DMS153 treated with DMSO at 0.1 percent for 48 hours (cell line): ENCODE results near the gene RADX.
"Not testable (repeated sequence)": the region's sequence is repeated elsewhere in the genome, so short reads cannot be mapped to it uniquely, and the experiment has no call there.

ENCODE experiments used
- DNase-seq: peaks from one replicate; lab custom pipeline; 2025; ENCODE audit not compliant: unreplicated experiment; lab: John Stamatoyannopoulos, UW

Gene RADX, protein sequence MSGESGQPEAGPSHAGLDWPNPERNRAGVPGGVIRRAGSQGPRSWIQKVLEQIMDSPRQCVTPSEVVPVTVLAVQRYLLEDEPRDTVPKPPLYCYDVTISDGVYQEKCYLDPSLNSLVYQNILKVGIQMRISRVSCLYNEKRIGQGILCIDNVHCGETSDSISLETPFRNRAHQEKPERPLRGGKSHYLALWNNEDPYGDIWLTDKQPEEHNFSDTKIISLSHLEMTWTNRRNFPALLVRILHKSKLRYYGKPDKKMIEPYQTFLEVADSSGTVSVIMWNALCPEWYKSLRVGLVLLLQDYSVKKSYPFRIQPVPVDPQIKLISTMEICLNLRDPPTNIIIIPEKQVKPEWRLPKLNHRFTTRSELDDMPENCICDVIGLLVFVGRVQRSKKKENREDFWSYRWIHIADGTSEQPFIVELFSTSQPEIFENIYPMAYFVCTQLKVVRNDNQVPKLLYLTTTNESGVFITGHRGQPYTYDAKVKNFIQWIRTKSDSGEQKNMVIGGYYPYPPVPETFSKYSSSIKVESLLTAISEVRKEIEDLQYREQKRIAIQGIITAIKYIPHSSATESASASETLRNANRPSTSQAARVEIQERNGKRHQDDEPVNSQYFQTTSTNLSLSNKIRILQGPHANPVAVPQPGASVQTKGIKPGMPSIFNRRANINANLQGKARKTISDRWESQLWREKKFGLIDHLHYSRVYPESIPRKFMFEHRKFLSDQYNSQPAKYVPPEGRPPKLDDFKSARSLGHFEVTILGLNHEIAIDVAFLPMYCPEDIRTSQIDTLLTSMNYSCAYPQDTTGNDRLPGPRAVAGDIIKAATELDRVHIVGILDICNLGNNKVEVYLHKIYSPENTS

DNA sequence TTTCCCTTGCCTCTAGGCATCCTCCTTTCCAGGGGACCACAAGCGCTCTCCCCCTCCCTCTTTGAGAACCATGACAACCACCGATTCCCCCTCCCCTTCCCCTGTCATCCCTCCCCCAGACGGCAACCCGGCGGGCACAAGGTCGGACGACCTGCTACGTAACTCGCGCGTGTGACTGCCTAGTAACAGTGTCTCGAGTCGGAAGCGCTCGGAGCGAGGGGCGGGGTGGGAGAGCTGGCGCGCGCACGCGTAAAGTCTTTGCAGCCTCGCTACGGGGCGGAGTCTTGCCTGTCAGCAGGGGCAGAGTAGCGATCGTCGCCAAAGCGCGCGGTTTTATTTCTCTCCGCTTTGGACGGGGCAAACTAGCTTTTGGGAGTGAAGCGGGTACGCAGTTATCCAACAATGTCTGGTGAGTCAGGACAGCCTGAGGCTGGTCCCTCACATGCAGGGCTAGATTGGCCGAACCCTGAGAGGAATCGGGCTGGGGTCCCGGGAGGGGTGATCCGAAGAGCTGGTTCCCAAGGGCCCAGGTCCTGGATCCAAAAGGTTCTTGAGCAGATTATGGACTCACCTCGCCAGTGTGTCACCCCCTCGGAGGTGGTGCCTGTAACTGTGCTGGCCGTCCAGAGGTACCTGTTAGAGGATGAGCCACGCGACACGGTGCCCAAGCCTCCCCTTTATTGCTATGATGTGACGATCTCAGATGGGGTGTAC lies at the start of gene RADX:
Gene RADX (plus strand): TSS at position 300 of the 714 bp plus-strand sequence. CDS start 103 bp downstream, at position 403.
- DNase-seq: peak; percentile 28

DNA sequence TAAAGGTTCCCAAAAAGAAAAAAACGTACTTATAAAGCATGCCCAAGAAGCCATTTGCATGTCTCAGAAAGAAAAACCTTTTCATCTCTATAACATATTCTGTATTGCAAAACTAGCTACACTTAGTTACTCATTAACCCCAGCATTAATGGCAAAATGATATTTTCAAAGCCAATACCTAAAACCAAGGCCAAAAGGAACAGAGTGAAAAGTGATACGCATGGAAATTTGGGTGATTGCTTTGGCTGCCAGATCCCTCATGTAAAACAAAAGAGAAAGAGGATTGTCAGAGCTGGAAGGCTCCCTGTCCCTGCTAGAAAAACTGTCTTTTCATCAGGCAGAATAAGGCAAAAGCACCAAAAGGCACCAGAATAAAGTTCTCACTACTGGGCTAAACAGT lies 46.8 kb upstream of the RADX start:
- DNase-seq: no peak

DNA sequence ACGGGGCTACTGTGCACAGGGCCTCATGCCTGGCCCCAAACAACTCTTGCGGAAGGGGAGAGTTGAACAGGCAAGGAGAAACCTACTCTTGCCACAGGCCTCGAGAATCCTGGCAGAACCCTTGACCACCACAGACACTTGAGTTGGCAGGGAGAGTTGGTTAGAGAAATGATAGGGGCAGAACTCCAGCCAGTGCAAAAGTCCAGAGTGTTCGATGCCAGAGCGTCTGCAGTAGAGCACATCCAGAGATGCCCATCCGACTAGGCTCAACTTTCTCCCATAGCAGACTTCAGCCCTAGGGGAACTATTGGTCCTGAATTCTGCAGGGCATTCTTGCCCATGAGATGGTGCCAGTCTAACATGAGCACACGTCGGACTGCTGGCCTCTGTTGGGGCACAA lies 45.4 kb upstream of the RADX start:
- DNase-seq: no peak

DNA sequence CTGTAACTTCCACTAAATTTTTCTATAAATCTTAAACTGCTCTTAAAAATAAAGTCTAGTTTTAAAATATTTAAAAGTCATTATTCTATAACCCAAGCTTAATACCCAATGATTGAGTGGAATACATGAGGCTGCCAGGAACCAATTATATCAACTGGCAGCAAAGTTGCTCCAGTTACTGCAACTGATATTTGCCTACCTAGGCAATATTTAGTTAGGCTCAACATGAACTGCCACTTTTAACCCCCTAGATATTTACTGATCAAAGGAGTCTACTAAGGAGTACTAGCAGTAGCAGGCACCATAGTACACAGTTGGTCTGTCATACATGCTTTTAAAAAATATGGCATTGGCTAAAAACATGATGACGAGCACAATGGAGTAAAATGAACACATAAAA lies 29.9 kb upstream of the RADX start:
- DNase-seq: no peak

DNA sequence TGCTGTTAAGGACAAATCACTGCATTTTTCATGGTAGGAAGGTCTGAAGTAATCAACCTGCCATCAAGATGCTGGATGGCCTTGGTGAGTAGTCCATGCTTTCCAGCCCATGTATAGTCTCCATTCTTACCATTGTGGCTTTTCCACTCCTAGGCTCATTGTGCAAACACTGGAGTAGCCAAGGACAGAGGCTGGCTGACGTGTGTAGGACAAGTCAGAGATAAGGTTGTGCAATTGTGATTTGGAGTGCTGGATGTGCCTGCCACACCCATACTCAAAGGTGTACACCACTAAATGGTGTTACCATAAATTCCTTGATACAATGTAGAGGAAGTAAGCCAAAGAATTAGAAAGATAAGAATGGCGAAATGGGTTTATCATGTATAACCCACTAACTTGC lies 26.3 kb upstream of the RADX start:
- no peak for DNase-seq

DNA sequence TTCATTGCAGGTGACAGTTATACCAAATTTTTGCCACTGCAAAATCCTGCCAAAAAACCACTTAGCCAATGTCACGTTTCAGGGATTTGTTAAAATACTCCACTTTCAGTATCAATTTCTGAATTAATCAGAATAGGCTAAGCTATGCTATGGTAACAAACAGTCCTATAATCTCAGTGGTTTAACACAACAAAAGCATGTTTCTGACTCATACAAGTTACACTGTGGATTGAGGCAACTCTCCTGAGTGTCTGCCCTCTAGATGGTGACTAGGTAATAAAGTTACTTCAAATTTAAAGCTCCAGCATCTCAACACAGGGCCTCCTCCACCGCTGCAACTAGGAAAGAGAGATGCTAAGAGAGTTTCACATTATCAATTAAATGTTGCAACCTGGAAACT lies 23.0 kb upstream of the RADX start:
- DNase-seq: no peak

DNA sequence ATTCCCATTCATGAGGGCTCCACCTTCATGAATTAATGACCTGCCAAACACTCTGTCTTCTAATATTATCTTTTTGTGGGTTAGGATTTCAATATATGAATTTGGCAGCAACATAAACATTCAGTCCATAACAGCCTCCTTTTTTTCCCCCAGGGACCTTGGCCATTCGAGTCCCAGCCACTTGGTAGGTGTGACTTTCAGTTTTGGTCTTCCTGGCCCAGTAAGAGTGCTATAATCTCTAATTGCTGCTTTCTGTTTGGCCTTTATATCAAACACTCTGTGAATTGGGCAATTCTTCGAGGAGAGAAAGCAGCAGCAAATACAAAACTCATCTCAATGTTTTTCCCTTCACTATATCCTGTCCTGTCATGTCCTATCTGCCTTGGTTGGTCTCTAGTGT lies 12.4 kb upstream of the RADX start:
- no peak for DNase-seq

DNA sequence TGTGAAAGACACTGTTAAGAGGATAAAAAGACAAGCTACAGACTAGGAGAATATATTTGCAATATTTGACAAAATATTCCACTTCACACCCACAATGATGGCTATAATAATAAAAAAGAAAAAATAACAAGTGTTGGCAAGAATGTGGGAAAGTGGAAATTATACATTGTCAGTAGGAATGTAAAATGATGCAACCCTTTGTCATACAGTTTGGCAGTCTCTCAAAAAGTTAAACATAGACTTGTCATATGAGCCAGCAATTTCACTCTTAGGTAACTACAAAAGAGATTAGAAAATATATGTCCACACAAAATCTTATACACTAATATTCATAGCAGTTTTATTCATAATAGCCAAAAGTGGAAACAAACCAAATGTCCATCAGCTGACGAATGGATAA lies 5.2 kb upstream of the RADX start:
- DNase-seq: no peak

DNA sequence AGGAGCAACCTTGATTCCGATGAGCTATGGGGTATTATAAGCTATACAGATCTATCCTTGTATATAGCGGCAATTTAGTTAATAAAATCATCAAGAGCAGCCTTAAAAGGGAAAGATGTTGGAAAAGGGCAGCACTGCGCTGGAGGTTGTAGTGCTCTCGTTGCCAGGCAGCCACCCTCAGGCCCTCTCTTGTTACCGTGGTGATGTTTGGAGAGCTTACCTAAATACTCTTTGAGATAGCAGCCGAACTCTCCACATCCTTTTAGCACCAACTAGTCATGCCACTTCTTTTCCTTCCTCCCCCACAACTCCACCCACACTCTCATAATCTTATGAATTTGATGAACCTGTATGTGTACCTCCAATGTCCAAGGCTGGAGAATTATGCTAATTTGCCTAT lies 3.8 kb upstream of the RADX start:
- peak; percentile 34 for DNase-seq

DNA sequence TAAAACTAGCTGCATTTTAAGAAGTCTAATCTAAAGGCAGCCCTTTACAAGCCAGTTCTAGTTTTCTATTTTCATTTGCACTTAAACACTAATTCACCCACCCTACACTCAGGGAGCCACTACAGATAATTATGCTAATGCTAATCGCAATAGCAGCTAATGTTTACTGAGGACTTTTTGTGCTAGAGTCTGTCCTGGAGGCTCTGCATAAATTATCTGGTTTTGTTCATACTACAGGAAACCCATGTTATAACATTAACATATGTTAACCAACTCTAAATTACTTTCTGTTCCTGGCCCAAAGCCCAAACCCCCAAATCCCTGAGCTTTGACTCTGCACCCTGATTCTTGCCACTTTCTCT lies 480 bp upstream of the RADX start:
- no peak for DNase-seq

DNA sequence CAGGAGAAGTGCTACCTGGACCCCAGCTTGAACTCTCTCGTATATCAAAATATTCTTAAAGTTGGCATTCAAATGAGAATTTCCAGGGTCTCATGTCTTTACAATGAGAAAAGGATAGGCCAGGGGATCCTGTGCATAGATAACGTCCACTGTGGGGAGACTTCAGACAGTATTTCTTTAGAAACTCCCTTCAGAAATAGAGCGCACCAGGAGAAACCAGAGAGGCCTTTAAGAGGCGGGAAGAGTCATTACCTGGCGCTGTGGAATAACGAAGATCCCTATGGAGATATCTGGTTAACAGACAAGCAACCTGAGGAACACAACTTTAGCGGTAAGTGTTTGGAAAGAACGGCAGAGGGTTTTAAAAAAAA lies 600 bp downstream of the RADX start:
- peak; percentile 14 for DNase-seq

DNA sequence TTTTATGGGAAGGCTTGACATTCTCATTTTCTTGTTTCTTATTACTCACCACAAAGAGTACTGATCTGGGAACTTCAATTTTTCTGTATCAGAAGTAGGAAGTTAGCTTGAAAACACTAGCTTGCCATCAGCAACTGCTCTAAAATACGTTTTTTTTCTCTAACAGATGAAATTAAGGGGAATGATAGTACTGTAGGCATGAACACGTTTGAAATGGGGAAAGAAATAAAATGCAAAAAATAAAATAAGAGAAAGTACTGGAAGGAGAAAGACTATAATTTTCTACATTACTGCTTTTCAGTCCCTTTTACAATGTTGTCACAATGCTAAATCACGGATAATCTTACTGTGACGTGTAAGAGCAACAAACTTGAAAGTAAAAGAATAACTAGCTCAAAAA lies 1.5 kb downstream of the RADX start:
- DNase-seq: no peak

DNA sequence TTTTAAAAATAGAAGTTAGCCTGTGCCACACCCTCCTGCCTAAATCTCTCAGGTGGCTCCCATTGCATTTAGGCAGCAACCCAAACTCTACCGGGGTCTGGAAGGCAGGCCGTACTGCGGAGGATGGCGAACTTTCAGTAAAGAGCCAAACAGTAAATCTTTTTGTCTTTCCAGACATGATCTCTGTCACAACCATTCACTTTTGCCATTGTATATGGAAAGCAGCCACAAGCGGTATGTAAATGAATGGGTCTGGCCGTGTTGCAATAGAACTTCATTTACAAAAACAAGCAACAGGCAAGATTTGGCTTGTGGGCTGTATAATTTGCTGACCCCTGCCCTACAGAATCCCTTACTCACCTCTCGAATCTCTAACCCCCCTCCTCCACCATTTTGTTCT lies 3.3 kb downstream of the RADX start:
- DNase-seq: no peak

DNA sequence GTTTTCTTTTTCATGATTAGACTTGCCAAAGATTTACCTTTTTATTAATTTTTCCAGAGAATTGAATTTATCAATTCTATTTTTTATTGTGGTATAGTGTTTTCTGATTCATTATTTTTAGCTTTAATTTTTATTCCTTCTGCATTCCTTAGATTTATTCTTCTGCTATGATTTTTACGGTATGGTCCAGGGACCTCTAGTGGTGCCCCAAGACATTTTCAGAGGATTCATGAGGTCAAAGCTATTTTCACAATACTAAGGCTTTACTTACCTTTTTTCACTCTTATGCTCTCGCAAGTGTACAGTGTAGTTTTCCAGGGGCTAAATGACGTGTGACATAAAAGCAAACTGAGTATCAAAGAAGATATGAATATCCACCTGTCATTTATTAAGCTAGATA lies 8.0 kb downstream of the RADX start:
- DNase-seq: no peak

DNA sequence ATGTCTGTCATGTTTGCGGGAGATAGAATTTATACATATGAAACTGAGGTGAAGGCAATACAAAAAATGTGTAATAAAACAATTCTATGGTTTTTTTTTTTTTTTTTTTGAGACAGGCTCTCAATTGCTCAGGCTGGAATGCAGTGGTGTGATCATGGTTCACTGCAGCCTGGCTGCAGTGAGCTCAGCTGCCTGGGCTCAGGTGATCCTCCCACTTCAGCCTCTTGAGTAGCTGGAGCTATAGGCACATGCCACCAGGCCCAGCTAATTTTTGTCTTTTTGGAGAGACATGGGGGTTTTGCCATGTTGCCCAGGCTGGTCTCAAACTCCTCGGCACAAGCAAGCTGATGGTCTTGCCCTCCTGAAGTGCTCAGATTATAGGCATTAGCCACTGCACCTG lies 10.1 kb downstream of the RADX start:
- no peak for DNase-seq

DNA sequence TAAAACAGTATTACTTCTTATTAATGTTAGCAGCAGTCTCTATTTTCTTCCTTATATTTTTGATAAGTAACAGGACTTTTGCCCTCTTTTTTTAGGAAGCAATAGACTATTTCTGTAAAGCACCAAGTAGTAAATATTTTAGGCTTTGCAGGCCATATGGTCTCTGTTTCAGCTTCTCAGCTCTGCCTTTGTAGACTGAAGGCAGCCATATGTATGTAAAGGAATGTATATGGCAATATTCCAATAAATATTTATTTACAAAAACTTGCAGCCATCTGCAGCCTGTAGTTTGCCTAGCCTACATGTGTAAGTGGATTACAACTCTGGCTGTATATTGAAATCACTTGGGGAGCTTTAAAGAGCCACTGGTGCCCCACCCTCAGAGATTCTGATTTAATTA lies 15.0 kb downstream of the RADX start:
- no peak for DNase-seq

DNA sequence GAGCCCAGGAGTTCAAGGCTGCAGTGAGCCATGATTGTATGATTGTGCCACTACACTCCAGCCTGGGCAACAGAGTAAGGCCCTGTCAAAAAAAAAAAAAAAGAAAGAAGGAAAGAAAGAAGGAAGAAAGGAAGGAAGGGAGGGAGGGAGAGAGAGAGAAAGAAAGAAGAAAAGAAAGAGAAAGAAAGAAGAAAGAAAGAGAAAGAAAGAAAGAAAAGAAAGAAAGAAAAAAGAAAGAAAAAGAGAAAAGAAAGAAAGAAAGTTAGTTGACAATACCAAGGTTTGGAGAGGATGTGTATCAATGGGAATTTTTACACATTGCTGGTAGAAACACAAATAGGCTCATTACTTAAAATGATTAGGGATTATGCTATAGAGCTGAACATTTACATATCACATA lies 19.8 kb downstream of the RADX start:
- DNase-seq: no peak

DNA sequence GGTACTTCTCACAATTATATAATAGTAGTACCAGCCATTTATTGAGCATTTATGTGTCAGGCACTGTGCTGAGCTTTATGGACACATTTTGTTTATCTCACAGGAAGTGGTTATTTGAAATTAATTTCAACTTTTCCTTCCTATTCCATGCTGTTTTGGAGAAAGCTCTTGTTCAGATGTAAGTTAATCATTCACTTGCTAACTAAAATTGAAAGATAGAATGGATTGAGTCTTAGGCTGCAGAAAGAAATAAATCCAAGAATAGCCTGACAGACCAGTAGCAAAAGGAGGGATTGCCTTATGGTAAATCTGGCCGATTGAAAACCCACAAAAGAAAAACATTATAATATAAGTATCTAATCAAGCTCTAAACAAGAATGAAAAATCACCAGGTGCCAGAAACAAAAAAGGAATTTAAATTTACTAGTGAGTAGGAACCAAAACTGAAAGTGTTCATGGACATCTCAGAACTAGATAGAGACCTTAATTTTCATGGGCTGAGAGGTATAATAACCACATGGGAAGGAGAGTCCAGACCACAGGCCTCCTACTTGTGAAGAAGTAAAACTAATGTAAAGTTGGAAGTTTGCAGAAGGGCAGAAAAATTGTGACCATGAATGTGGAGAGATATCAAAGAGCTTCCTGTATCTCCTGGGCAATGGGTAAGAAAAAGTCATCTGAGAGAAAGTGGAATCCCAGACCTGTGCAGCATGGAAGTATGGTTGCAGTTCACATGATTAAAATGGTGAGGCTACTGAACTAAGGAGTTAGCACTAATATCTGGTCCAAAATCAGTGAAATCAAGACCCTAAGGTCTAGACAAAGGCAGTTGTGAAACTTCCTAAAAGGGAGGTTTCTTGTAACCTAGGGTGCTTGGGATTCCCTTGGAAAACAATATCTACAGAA lies 38.0 kb downstream of the RADX start:
- DNase-seq: no peak

DNA sequence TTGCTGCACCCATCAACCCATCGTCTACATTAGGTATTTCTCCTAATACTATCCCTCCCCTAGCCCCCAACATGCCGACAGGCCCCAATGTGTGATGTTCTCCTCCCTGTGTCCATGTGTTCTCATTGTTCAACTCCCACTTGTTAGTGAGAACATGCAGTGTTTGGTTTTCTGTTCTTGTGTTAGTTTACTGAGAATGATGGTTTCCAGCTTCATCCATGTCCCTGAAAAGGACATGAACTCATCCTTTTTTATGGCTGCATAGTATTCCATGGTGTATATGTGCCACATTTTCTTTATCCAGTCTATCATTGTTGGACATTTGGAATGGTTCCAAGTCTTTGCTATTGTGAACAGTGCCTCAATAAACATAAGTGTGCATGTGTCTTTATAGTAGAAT lies 41.8 kb downstream of the RADX start:
- DNase-seq: not testable (repeated sequence)

DNA sequence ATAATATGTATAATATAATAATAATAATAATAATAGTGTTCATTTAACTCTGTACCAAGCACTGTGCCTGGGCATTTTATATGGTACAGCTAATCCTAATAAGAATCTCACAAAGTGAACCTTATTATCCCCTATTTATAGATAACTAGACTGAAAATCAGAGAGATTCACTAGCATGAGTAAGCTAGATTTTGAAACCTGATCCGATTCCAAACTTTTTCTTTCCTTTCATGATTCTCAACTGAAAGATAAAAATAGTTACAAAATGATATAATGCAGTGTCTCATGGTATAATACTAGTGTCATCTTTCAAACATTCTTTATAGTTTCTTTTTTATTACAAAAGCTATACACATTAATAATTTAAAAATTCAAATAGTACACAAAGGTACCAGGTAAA lies 58.9 kb downstream of the RADX start:
- no peak for DNase-seq

DNA sequence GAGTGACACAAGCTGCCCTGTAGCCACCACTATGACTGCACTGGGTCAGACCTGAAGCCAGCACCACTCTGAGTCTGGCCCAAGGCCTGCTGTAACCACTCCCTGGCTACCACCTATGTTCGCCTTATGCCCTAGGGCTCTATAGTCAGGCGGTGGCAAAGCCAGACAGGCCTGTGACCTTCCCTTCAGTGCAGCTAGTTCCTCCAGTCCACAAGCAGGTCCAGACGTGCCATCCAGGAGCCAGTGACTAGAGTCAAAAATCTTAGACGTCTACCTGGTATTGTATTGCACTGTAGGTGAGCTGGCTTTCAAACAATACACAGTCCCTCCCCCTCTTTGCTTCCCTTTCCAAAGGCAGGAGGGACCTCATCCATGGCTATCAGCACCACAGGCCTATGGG lies 60.7 kb downstream of the RADX start:
- DNase-seq: no peak
